T-cell (primary cell): Measurements from ENCODE around the gene PRR9. TPM values are rescaled to one million over a fixed set of nuclear protein-coding genes. Genes with fewer than 3 reads are reported as not detected.

Experiments
- ATAC-seq, 4 experiments: fragments of 200-7000 bp in 3 of 4; fragments of 150-1000 bp in 1 of 4; cut with Tn5 transposase; replicated peaks in 1 of 4; 1 replicate in 3 of 4; 2 replicates in 1 of 4; pipeline ENCODE4 v1.10.0; 2021; ENCODE audit warnings: moderate library complexity in 3 of 4, mild to moderate bottlenecking in 2 of 4, moderate number of reproducible peaks in 1 of 4
- CTCF ChIA-PET, 2 donors: fragments of 300-600 bp; sonication (Branson Sonifier 250); formaldehyde crosslinking; loops; one replicate each; lab custom pipeline; 2022; ENCODE audit warnings: antibody characterized with exemption in 2 of 2; lab: Charles Lee
- POLR2A ChIA-PET, 2 donors: fragments of 300-600 bp; sonication (Branson Sonifier 250); formaldehyde crosslinking; loops; one replicate each; lab custom pipeline; 2022; ENCODE audit warnings: antibody characterized with exemption in 2 of 2; lab: Charles Lee
- DNase-seq, 35 experiments: peaks; one replicate each; pipeline versions ENCODE4 v3.0.0 to v3.0.0-alpha.2; 2013 to 2023
- H3K27ac ChIP-seq: one replicate; pipeline ENCODE4 v1.5.1; 2013; ENCODE audit warnings: low read length
- H3K27me3 ChIP-seq, 2 experiments: replicated peaks in 1 of 2; 1 replicate in 1 of 2; 2 replicates in 1 of 2; pipeline versions ENCODE4 v1.6.1 to v1.7.0; 2013; ENCODE audit warnings: low read length in 1 of 2, mixed read lengths in 1 of 2; ENCODE audit not compliant: control insufficient read depth in 2 of 2, insufficient read depth in 2 of 2; ENCODE audit errors: extremely low read depth in 1 of 2
- H3K36me3 ChIP-seq, 2 donors: 1 replicate in 1 of 2; 2 replicates in 1 of 2; pipeline versions ENCODE4 v1.6.1 to v1.7.0; 2013; ENCODE audit warnings: low read length in 1 of 2; ENCODE audit not compliant: control insufficient read depth in 2 of 2, insufficient read depth in 1 of 2; ENCODE audit errors: extremely low read depth in 1 of 2
- H3K4me1 ChIP-seq, 2 experiments: 1 replicate in 1 of 2; 2 replicates in 1 of 2; pipeline versions ENCODE4 v1.6.1 to v1.7.0; 2013; ENCODE audit warnings: low read length in 2 of 2, mixed read lengths in 1 of 2; ENCODE audit not compliant: insufficient read depth in 2 of 2, control insufficient read depth in 1 of 2; ENCODE audit errors: extremely low read depth in 1 of 2
- H3K4me3 ChIP-seq, 2 donors: 1 replicate in 1 of 2; 2 replicates in 1 of 2; pipeline versions ENCODE4 v1.5.1 to v1.7.0; 2013; ENCODE audit warnings: mild to moderate bottlenecking in 2 of 2, low read length in 1 of 2, moderate library complexity in 1 of 2; ENCODE audit not compliant: control insufficient read depth in 1 of 2; ENCODE audit errors: extremely low read depth in 1 of 2
- H3K9me3 ChIP-seq: 2 replicates; pipeline ENCODE4 v1.7.0; 2013
- H3K27ac Mint-ChIP-seq, 2 donors: one replicate each; pipeline ENCODE4 v1.8.0; 2020 to 2021; ENCODE audit warnings: mild to moderate bottlenecking in 2 of 2, mixed read lengths in 2 of 2
- H3K27me3 Mint-ChIP-seq, 2 donors: one replicate each; pipeline ENCODE4 v1.8.0; 2021 to 2022; ENCODE audit warnings: mixed read lengths in 2 of 2
- H3K36me3 Mint-ChIP-seq: one replicate; pipeline ENCODE4 v1.8.0; 2021; ENCODE audit warnings: mixed read lengths
- H3K4me1 Mint-ChIP-seq, 3 donors: one replicate each; pipeline ENCODE4 v1.8.0; 2020 to 2022; ENCODE audit warnings: mixed read lengths in 3 of 3, mild to moderate bottlenecking in 1 of 3
- H3K4me3 Mint-ChIP-seq, 3 donors: one replicate each; pipeline ENCODE4 v1.8.0; 2020 to 2022; ENCODE audit warnings: mild to moderate bottlenecking in 3 of 3, mixed read lengths in 3 of 3, moderate library complexity in 3 of 3
- H3K9me3 Mint-ChIP-seq, 3 donors: one replicate each; pipeline ENCODE4 v1.8.0; 2020 to 2022; ENCODE audit warnings: mixed read lengths in 3 of 3
- WGBS: methylation state at CpG from one replicate; pipeline ENCODE4 v1.1.5; 2013; ENCODE audit warnings: missing lambda C conversion rate; ENCODE audit not compliant: insufficient coverage; 5-methylcytosine and 5-hydroxymethylcytosine counted together
- total RNA-seq, 35 experiments: library from RNA in 6 of 35; stranded (reverse) in 6 of 35; fragments of 120-200 nt in 1 of 35; gene quantifications; one replicate each; pipeline versions ENCODE4 v1.2.1 to v1.2.4 and lab custom pipeline; 2013 to 2026

Gene PRR9
- total RNA-seq, 5 donors from 2014 or later (not counting 1 experiment from before 2014, with no cell fraction given): not detected

GRCh38 chr1:153190373-153190772 is 27.0 kb upstream of the PRR9 start:
- DNase-seq (no peak), ATAC-seq (no peak)
- Mint-ChIP-seq H3K9me3 (peaks cover 6 to 12% (median 8%) of the 10 kb centered on the region in 3 donors), H3K36me3 (no peaks in the 10 kb centered on the region), H3K27ac (no peak overlapping the region), H3K27me3 (peaks cover 67 to 77% of the 10 kb centered on the region in 2 donors), H3K4me1 (no peaks in the 10 kb centered on the region), H3K4me3 (no peak overlapping the region)
- peaks cover 2 to 30% of the 10 kb centered on the region in 2 experiments for H3K27me3 ChIP-seq
- H3K4me1 ChIP-seq: no peaks in the 10 kb centered on the region
- no peak overlapping the region for H3K4me3 ChIP-seq
- 24% methylated on average over 3 of the region's 3 CpGs for WGBS
- H3K27ac ChIP-seq: no peak overlapping the region
- CTCF ChIA-PET: no interaction called here
- no peaks in the 10 kb centered on the region for H3K9me3 ChIP-seq
- no peaks in the 10 kb centered on the region for H3K36me3 ChIP-seq
- POLR2A ChIA-PET: no interaction called here

DNA sequence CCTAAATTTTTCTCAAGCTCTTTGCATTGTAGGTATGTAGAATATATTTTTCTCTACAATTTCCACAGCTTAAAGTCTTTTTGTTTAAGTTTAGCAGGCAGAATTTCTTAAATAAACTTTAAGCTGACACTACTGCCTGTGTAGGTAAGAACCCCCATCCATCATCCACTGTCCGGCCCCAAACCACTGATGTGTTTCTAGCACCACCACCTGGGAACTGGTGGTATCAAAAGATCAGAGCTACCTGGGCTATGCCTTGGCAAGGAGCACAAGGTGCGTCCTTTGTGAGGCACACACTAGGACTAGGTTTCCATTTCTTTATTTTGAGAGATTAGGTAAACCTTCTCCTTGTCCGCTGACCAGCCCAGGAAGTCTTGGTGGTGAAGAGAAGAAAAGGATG is 24.7 kb upstream of the PRR9 start:
- ATAC-seq (no peak), DNase-seq (no peak)
- no peaks in the 10 kb centered on the region for H3K9me3 ChIP-seq
- no peaks in the 10 kb centered on the region for H3K9me3 Mint-ChIP-seq
- no peaks in the 10 kb centered on the region for H3K4me1 ChIP-seq
- peaks cover 2 to 36% of the 10 kb centered on the region in 2 experiments for H3K27me3 ChIP-seq
- H3K36me3 Mint-ChIP-seq: no peaks in the 10 kb centered on the region
- no peaks in the 10 kb centered on the region for H3K4me1 Mint-ChIP-seq
- H3K4me3 Mint-ChIP-seq: no peak overlapping the region
- no peaks in the 10 kb centered on the region for H3K36me3 ChIP-seq
- no peak overlapping the region for H3K27ac Mint-ChIP-seq
- H3K27ac ChIP-seq: no peak overlapping the region
- no CpG with 5 or more reads among the region's 3 CpGs for WGBS
- no peak overlapping the region for H3K4me3 ChIP-seq
- ChIA-PET CTCF (no interaction called here), POLR2A (no interaction called here)
- H3K27me3 Mint-ChIP-seq: peaks cover 58 to 69% of the 10 kb centered on the region in 2 donors

DNA sequence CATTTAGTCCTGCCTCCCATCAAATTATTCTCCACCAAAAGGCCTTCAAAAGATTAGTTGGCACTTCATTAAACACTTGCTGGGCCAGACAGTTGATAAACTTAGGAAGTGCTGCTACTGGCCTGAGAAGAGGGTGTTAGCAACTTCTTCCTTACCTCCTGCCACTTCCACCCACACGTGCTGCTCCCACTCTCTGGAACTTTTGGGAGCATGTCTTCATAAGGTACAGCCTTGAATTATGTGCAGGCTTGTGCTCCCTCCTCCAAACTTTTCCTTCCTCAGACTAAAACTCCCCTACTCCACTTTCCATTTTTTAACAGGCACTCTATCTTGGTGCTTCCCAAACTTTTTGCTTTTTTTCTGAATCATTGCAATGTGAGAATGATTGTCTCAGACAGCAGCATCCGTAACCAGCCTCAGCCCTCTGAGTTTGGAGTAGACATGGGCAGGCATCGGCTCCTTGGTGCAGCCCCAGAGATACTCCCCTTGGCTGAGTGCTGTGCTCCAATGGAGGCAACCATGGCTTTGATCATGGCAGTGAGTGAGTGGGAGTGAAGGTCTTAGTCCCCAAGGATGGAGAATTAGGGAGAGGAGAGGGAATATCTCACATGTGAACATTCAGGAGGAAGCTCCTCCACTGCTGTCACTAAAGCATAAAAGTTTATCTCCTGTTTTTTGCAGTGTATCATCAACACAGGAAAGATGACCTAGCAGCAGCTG is 22.9 kb upstream of the PRR9 start:
- DNase-seq: no peak
- no peak for ATAC-seq
- no peaks in the 10 kb centered on the region for H3K36me3 ChIP-seq
- 100% methylated on average over 1 of the region's 3 CpGs for WGBS
- CTCF ChIA-PET: interaction anchor here in 1 of 2 donors (0.6 kb wide), 1 partner anchor 11 kb away, joined by 6 read pairs; no protein-coding TSS in a partner anchor
- no peak overlapping the region for H3K4me3 Mint-ChIP-seq
- POLR2A ChIA-PET: no interaction called here
- no peaks in the 10 kb centered on the region for H3K4me1 Mint-ChIP-seq
- H3K27me3 ChIP-seq: peaks cover 6 to 27% of the 10 kb centered on the region in 2 experiments
- no peak overlapping the region for H3K4me3 ChIP-seq
- H3K4me1 ChIP-seq: no peaks in the 10 kb centered on the region
- H3K9me3 Mint-ChIP-seq: no peaks in the 10 kb centered on the region
- no peaks in the 10 kb centered on the region for H3K9me3 ChIP-seq
- H3K27me3 Mint-ChIP-seq: peaks cover 65 to 67% of the 10 kb centered on the region in 2 donors
- no peak overlapping the region for H3K27ac ChIP-seq
- H3K27ac Mint-ChIP-seq: no peak overlapping the region
- H3K36me3 Mint-ChIP-seq: no peaks in the 10 kb centered on the region

DNA sequence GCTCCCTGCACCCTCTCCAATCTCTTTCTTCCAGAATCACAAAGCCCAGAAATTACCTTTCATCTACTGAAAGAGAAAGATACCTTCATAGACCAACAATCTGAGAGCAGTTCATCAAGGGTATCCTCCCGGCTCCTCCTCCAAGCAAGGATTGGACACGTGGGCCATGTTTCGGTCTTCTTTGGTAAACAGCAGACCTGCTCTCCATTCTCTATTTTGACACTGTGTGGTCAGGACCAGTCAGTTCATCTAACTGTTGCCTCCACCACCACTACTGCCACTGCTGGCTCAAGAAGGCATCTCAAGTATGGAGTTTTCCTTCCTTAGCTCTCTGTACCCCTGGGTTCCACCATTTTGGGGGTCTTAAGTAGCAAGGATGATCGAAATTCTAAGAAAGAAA is 22.2 kb upstream of the PRR9 start:
- H3K27me3 ChIP-seq: peaks cover 6 to 21% of the 10 kb centered on the region in 2 experiments
- H3K4me1 ChIP-seq: no peaks in the 10 kb centered on the region
- Mint-ChIP-seq H3K4me1 (no peaks in the 10 kb centered on the region), H3K9me3 (no peaks in the 10 kb centered on the region), H3K36me3 (no peaks in the 10 kb centered on the region), H3K4me3 (no peak overlapping the region), H3K27ac (no peak overlapping the region), H3K27me3 (peaks cover 60 to 63% of the 10 kb centered on the region in 2 donors)
- H3K9me3 ChIP-seq: no peaks in the 10 kb centered on the region
- DNase-seq (no peak), ATAC-seq (no peak)
- ChIA-PET POLR2A (no interaction called here), CTCF (interaction anchor here in 1 of 2 donors (0.6 kb wide), 1 partner anchor 10 kb away, joined by 6 read pairs; no protein-coding TSS in a partner anchor)
- H3K36me3 ChIP-seq: no peaks in the 10 kb centered on the region
- no peak overlapping the region for H3K27ac ChIP-seq
- WGBS: 84% methylated on average over 3 of the region's 4 CpGs
- no peak overlapping the region for H3K4me3 ChIP-seq

DNA sequence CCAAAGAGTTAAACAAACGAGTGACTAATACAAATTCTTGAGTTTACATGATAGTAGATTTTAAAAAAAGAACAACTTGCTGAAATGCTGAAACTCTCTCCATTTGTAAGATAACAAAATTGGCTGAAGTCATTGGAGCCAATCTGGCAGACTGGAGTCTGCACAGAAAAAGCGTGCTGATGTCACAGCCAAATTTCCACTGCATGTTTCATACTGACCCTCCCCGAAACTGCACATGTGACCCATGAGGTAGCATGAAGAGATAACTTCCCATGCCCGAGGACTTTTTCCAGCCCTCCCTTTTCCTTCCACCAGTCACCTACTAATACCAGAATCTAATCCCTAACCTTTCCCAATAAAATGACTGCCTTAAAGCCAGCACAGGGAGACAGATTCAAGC is 15.4 kb upstream of the PRR9 start:
- H3K4me3 Mint-ChIP-seq: no peak overlapping the region
- 61% methylated on average over 2 of the region's 4 CpGs for WGBS
- Histone ChIP-seq H3K9me3 (no peaks in the 10 kb centered on the region), H3K27ac (no peak overlapping the region), H3K27me3 (peaks cover 5 to 17% of the 10 kb centered on the region in 2 experiments), H3K4me3 (no peak overlapping the region), H3K4me1 (no peaks in the 10 kb centered on the region), H3K36me3 (no peaks in the 10 kb centered on the region)
- no peaks in the 10 kb centered on the region for H3K36me3 Mint-ChIP-seq
- H3K27me3 Mint-ChIP-seq: peaks cover 40 to 51% of the 10 kb centered on the region in 2 donors
- no peaks in the 10 kb centered on the region for H3K9me3 Mint-ChIP-seq
- ATAC-seq: no peak
- no peak for DNase-seq
- no peaks in the 10 kb centered on the region for H3K4me1 Mint-ChIP-seq
- ChIA-PET CTCF (no interaction called here), POLR2A (no interaction called here)
- no peak overlapping the region for H3K27ac Mint-ChIP-seq

DNA sequence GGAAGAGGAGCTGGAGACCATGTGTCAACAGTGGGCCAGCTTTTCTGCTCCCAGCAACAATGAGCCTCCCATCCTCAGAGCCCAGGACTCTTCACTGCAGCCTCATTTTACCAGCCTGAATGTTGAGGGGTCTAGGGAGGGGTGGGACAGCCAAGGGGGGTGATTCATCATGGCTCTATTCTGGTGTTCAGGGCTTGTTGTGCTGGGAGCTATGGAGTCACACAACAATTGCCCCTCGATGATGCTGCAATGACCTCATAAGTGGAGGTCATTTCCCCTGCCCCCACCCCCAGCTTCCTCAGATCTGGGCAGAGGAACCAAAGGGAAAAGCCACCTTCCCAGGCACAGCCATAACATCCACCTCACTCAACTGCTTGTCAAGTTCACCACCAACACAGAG is 14.3 kb upstream of the PRR9 start, which contains the start of gene LELP1:
Gene LELP1 (plus strand): TSS at position 301 of the 400 bp plus-strand sequence. CDS start 1,278 bp downstream, outside the sequence.
- H3K4me3 ChIP-seq: no peak within 1 kb of the TSS
- H3K4me1 ChIP-seq: no peaks in the 10 kb centered on the region
- no CpG with 5 or more reads among the region's 1 CpG for WGBS
- DNase-seq: no peak
- H3K9me3 ChIP-seq: no peaks in the 10 kb centered on the region
- Mint-ChIP-seq H3K4me3 (no peak within 1 kb of the TSS), H3K9me3 (no peaks in the 10 kb centered on the region), H3K4me1 (no peaks in the 10 kb centered on the region), H3K36me3 (no peaks in the 10 kb centered on the region), H3K27ac (no peak within 1 kb of the TSS), H3K27me3 (peaks cover 41 to 56% of the 10 kb centered on the region in 2 donors)
- H3K27me3 ChIP-seq: peaks cover 5 to 15% of the 10 kb centered on the region in 2 experiments
- ChIA-PET CTCF (no interaction called here), POLR2A (no interaction called here)
- H3K27ac ChIP-seq: no peak within 1 kb of the TSS
- ATAC-seq: no peak
- H3K36me3 ChIP-seq: no peaks in the 10 kb centered on the region
